Daoy (cell line): ENCODE measurements around the gene CMIP. TPM values are rescaled to one million over a fixed set of nuclear protein-coding genes. Genes with fewer than 3 reads are reported as not detected.

Experiments used
- DNase-seq: peaks from one replicate; pipeline ENCODE4 v3.0.0-alpha.2; 2015; ENCODE audit warnings: low read depth
- total RNA-seq: library from RNA; depleted of rRNA; stranded (reverse); fragments of >200 nt; shearing (Covaris generic); gene quantifications from 2 replicates; pipeline ENCODE4 v1.2.3, GENCODE V29; 2014

Gene CMIP
- total RNA-seq, 1 experiment from 2014 or later = 5.6 TPM

DNA sequence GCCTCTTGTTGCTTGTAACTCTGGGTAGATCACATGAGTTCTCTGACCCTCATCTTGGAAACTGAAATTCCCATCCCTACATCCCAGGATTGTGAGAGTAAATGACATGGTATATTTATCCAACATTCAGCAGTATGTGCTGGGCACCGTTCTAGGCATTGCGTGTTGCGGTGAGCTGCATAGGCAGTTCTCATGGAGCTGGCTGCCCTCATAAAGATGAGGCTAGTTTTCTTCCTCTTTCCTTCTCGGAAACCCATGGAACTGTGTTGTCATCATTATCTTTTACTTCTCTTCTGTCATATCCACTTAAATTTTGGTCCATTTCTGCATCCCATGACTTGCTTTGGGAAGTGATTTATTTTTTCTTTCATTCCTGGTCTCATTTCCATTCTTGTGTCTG lies 17.2 kb downstream of the CMIP start:
- DNase-seq = no peak

DNA sequence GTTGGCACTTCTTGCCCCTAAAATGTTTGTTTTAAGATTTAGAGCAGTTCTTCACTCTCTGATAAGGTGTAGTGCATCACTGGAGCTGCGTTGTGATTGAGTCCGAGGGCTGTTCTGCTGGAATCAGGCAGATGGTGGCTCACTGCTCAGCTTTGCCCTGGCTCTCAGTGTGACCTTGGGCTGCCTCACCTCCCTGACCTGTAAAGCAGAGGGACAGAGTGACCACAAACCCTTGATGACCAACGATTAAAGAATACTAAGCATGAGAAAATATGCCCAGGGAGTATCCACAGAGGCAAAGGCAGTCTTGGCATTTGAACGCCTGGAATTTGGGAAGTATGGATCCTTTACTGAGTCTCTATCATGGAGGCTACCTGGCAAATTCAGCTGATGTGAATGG lies 18.1 kb downstream of the CMIP start:
- no peak for DNase-seq

DNA sequence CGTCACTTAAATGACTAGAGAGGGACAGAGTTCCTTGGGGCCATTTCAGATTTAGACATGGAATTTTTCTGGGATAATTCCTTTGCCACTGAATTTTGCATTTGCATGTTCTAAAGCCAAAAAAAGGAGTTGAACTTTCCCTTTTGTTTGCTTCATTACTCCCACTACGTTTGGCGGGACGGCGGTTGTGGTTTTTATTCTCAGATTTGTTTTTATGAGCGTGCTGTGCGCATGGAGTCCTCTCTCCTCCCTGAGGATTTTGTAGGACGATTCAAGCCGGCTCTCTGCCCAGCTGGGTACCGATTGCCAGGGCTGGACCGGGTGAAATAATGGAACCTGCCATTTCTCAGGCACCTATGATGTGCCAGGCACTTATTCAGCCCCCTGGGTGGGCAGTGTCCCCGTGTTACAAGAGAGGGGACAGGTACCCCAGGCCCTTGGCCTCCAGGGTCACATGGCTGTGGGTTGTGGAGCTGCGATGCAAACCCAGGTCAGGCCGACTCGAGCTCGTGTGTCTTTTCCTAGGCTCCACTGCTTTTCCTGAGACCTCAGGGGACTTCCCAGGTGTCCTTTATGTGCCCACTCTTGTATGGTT lies 18.8 kb downstream of the CMIP start:
- no peak for DNase-seq

DNA sequence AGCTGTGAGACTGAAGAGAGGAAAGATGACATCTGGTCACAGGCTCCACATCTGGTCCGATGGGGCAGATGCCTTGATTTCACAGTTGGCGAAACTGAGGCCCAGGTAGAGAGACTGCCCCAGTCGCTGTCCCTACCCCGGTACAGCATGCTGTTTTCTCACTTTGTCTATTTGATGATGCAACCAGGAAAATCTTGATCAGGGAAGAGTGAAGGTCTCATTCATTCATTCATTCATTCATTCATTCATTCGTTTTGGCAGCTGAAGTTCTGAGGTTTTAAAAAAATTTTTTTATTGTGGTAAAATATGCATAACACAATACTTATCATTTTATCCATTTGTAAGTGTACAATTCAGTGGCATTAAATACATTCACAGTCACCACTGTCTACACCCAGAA lies 19.7 kb downstream of the CMIP start:
- no peak for DNase-seq

DNA sequence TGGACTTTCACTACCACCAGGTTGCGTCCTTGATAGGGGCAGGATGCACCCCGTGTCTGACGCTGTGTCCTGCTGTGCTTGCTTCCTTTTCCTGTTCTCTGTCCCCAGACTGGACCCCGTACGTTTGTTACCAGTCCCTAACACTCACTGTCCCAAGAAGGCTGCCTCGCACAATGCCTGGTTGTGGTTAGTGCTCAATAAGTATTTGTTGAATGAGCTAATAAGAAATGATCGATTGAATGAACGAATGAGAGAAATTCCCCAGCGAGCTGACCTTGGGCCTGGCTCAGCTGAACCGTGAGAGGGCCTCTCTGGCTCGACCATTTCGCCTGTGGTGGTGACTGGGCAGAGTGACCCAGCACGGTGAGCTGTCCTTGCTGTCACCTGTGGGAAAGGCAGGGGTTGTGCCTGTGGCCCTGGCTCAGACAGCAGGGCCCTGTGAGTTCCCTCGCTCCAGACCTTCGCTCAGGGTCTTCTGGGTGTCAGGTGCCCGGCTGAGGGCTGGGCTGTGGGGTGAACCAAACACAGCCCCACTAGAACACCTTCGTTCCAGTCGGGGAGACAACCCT lies 20.9 kb downstream of the CMIP start:
- no peak for DNase-seq

DNA sequence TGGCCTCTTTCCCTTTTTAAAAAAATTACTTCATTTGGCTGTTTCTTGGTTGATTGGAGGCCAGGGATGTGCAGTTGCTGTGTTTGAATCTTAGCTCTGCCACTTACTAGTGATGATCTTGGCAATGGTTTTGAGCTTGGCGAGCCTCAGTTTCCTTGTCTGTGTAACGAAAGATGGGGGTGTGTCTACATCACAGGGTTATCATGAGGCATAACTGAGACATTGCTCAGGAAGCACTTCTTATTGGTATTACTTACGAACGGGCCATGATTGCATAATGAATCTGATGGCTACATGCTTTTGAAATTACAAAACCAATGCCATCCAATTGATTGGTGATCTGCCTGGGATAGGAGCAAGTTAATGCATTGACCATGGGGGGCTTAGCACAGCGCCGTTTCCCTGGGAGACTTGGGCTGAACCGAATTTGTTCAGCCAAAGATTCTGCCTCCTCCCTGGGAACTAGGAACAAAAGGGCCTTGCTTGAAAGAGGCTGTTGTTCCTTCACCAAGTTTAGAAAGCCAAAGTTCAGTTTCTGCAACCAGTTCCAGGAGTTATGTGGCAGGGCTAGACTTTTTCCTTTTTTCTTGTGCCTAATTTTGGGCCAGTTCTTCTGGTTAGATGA lies 21.9 kb downstream of the CMIP start:
- no peak for DNase-seq

DNA sequence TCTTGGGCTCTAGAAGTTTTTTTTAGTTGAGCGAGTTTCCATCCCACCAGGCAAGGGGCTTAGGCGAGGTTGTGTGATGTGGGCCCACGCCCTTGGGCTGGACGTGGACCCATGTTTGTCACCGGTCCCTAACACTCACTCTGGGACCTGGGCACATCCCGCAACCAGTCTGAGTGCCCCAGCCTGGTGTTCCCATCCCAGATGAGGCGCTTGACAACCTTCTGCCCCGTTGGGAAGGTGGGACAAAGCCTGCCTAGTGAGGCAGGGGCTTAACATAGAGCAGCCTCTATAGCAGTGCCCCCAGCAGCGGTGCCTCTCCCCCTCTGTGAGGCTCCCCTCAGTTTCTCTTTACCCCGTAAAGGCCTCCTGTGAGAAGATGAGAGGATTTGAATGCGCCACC lies 22.5 kb downstream of the CMIP start:
- DNase-seq = no peak

DNA sequence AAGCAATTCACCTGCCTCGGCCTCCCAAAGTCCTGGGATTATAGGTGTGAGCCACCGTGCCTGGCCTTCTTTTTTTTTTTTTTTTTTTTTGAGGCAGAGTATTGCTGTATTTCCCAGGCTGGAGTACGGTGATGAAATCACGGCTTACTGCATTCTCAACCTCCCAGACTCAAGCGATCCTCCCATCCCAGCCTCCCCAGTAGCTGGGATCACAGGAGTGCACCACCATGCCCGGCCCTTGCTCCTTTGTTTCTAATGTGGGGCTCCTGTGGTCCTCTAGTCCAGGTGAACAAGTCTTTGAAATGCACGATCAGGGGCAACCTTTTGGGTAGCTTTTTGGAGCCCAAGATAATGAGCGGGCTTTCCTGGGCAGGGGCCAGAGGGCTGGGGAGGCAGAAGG lies 23.2 kb downstream of the CMIP start:
- DNase-seq = no peak

DNA sequence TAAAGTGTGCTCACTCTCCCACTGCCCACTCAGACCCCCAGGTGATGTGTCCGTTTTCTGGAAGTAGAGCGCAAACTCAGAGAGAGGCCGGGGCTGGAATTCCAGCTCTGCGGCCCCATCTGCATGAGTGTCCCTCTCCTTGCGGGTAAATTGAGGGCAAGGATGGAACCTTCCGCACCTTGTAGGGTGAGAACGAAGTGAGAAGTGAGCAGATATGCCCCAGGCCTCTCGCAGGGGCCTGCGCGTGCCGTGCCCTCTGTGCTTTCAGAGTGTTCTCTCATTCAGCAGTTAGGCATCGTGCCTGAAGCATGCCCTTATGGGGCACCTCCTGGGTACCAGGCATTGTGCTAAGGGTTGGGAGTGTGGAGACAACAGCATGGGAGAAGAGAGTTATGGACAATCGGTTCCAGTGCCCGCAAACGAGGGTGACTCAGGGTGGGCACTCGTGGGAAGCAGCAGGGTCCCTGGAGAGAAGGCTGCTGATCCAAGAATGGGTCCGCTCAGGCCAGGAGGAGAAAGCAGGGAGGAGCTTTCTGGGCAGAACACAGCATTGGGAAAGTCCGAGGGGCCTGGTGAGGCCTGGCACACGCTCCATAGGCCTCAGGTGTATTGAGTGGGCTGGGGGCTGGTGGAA lies 23.8 kb downstream of the CMIP start:
- DNase-seq = no peak

DNA sequence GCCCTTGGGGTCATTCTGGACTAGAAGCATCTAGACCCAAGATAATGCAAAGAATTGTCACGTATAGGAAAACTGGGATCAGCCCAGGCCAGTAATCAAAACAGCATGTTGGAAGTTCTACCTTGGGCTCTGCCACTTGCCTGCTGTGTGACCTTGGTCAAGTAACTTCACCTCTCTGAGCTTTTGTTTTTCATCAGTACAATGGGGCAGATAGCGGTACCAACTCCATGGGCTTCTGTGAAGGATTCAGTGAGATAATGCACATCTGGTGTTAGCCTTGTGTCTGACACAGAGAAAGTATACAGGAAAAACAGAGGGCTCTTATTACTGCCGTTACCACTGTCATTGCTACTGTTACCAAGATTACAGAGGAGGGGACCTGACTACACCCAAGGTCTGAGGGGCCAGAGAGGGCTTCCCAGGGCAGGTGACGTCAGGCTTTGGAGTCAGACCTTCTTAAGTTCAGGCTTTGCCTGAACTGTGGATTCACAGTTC lies 24.6 kb downstream of the CMIP start:
- DNase-seq = no peak

DNA sequence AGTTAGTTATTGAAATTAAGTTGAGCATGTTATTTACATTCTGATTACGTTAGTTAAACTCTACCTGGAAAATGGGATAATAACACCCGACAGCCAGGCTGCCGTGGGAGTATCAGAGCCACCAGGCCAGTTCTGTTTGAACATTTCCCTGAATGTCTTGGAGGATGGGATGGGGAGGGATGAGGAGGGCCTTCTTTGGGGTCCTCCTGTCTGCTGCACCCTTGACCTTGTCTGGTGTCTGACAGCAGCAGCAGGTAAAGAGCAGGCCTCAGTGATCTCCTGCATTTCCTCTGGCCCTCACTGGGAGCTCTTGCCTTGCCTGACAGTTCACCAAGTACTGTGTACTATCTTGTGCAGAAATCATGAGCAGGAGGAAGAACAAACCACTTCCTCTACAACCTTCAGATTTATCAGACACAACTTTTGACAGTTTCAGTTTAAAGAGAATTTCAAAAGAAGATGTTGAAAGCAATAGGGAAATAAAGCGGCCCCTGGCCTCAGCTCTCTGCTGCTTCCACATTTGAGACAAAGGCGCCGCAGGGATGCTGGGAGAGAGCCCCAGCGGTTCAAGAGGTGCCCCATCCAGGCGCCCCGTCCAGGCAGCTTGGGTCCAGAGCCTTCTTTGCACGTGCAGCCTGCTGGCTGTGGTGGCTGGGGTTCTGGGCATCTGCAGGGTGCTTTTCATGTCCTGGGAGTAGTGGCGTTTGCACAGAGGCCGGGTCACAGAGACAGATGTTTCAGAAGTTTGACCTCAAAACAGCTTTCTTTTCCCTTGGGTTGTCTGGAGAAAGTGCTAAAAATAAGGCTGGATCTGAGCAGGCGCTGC lies 25.3 kb downstream of the CMIP start:
- no peak for DNase-seq

DNA sequence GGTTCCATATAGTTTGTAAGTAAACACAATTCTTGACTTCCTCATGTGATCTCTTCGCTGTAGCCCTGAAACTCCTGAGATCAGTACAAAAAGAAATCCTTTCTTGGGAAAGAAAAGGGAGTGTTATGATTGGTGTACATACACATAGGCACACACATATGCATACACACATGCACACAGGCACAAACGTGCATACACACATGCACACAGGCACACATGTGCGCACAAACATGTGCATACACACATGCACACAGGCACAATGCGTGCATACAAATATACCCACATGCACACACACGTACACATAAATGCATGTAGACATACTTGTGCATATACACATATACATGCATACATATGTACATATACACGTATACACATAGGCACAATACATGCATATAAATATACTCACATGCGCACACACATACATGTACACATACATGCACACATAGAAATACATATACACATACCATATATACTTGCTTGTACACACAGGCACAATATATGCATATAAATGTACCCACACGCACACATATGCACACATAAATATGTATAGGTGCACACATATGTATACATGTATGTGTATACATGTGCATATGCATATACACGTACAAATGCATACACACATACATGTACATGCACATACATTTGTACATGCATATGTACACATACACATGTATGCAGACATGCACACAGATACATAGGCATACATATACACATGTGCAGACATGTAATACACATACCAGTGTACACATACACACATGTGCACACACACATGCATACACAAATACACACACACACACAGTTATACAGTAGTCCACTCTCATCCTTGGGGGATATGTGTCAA lies 26.4 kb downstream of the CMIP start:
- DNase-seq = no peak

DNA sequence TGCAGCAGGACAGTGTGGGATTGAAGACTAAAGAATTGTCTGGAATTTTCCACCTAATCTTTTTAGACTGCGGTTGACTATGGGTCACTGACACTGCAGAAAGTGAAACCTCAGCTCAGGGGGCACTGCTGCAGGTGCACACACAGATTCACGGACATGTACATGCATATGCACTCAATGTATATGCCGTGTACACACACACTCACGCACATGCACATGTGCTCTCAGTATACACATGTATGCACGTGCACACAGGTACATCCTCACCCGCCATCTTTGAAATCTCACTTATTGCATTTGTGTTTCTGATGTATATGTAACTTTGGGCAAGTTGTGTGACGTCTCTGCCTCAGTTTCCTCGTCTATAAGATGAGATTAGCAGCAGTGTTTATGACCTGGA lies 27.3 kb downstream of the CMIP start:
- DNase-seq = no peak

DNA sequence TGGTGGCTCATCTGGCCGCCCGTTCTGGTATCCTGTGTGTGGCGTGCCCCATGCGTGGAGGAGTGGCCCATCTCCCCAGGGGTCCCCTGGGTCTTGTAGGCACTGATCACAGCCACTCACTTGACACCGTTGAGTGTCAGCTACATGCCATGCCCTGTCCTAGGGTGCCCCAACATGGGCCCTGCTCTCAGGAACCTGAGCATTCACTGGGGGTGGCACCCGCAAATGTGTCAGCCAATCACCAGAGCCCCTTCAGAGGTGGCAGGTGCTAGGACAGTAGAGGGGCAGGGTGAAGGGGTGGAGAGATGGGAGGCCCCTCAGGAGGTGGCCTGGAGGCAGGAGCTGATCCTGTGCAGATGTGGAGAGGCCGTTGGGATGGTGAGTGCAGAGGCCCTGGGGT lies 27.8 kb downstream of the CMIP start:
- DNase-seq = no peak

DNA sequence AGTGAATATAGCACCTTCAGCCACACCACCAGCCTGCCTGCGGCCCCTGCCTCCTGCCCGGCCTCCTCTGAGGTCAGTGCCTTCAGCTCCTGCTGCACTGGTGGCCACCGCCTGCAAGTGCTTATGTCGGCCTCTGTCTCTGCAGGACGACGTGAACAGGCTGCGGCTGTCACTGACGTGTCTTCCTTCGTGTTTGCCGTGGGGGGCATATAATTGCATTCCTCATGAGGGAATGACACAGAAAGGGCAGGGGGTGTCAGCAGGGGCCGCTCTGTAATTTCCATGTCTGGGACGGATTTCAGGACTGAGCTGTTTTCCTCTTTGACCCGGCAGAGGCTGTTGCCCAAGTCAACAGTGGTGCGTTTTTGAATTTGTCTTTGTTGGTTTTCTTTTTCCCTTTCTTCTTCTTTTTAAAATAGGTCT lies 28.5 kb downstream of the CMIP start:
- no peak for DNase-seq

DNA sequence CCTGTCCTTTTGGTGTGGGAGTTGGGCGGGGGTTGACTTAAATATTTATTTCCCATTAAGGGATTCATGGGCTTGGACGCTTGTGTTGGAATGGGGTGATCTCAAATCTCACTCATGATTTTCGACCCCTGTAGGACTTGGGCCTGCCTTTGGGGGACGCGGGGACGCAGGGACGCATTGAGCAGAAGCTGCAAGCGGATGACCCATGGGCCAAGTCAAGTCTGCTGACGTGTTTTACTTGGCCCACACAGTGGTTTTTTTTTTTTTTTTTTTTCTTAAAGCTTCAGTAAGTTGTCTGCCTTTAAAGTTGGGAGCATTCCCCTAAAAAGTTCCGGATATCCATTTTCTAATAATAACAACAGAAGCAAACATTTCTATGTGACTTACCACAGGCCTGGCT lies 28.9 kb downstream of the CMIP start:
- DNase-seq = no peak

DNA sequence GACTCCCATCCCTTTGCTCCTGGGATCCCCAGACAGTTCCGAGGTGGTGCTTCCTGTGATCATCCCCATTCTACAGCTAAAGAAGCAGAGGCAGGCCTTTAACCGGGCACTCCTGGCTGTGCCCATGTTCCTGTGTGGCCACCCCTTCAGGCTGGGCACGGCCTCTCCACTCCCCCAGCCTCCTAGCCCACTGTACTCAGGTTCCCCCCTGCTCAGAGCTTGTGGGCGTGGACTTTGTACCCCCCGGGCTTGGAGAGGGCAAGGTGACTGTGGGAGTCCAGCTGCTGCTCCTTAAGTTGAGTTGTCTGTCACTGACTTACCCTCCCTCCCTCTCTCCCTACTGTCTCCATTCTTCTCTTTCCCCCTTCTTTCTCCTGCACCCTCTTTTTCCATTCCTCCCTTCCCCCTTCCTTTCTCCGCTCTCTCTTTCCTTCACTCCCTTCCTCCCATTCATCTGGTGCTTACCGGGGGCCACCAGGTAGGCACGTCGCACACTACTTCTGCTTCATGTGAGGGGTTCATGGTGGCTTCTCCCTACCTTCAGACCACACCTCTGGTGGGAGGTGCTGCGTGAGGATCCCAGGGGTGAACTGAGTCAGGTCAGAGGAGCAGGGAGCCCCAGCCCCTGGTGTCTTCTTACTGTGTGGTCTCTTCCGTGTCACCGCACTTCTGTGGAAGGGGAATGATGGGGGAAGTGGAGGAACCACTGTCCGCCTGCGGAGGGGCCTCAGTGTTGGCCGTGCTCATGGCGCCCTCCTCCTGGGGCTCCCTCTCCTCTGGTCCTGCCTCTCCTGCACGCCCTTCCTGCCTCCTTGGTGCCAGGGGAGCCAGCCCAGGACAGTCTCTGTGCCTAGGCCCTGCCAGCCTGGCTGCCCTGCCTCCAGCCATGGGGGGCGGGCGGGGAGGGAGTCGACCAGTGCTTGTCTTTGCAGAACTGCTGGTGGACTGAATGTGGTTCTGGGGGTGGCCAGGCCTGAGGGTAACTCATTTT lies 29.7 kb downstream of the CMIP start:
- no peak for DNase-seq

DNA sequence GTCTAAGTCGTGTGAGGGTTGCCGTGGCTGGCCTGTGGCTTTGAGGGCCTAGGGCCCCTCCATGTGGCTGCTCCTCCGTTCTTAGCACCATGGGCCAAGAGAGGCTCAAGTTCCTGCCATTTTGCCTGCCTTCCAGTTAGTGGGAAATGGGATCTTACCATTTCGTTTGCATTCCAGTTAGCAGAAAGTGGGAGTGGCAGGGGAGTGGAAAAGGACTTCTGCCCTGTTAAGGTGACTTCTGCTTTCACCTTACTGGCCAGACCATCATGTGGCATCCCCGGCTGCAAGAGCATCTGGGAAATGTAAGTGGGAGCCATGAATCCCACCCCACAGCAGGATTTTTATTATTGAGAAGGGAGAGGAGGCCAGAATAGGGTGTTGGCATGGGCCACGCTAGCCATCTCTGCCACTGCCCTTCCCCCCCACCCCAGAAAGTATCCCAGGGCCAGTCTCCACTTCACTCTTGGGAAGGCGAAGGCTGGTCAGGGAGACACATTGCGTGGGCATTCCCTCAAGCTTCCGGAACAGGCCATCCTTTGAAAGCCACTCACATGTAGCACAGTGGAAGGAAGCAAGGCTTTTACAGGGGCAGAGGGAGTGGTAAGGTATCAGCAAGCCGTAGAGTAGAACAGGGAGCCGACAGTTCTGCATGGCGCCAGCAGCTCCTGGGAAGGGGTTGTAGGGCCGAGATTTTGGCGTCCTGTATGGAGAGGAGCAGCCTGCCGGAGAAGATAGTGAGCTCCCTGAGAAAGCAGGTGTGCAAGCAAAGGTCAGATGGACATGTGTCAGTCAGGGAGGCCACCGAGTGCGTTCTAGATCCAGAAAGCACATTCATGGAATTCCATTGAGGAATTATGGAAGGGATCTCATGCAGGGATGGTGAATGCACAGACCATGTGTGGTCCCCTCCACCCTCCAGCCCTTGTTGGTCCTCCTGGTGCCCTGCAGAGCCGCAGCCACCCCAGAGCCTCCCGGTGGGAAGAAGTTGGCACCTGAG lies 33.4 kb downstream of the CMIP start:
- no peak for DNase-seq
